ENCODE results near the gene PAIP2.

Gene PAIP2

GRCh38 chr5:139381837-139382761 is 40.4 kb downstream of the PAIP2 start:
- ChIA-PET CTCF (interaction anchor here (1.3 to 1.5 kb wide), 2 partner anchors 9 to 13 kb away, joined by 3 to 6 read pairs; no protein-coding TSS in a partner anchor), POLR2A (interaction anchor here (0.6 to 0.7 kb wide), 2 partner anchors 16 to 209 kb away, joined by 3 to 6 read pairs; no protein-coding TSS in a partner anchor)
- DNase-seq (ENCODE audit: extremely low spot score) = no peak
- no peak for TF ChIP-seq CTCF (IDR thresholded peaks at IDR 0.05; ENCODE audit: control extremely low read depth, extremely low read depth, low read depth, missing control alignments)

GRCh38 chr5:139382807-139383206 is 41.2 kb downstream of the PAIP2 start:
- no peak for DNase-seq (ENCODE audit: extremely low spot score)
- no peak for TF ChIP-seq CTCF (IDR thresholded peaks at IDR 0.05; ENCODE audit: control extremely low read depth, extremely low read depth, low read depth, missing control alignments)
- ChIA-PET CTCF (interaction anchor here (1.5 kb wide), 1 partner anchor 13 kb away, joined by 3 read pairs; no protein-coding TSS in a partner anchor), POLR2A (interaction anchor here (0.6 kb wide), 1 partner anchor 16 kb away, joined by 3 read pairs; no protein-coding TSS in a partner anchor)

GRCh38 chr5:139383275-139383992 is 41.8 kb downstream of the PAIP2 start, which contains the start of gene SLC23A1:
SLC23A1 (minus strand) TSS chr5:139383297; CDS start chr5:139383253, 44 bp downstream.
- ChIA-PET POLR2A (no interaction called here), CTCF (interaction anchor here (1.1 to 1.5 kb wide), 2 partner anchors 14 to 39 kb away, joined by 3 read pairs; no protein-coding TSS in a partner anchor)
- no peak for TF ChIP-seq CTCF (IDR thresholded peaks at IDR 0.05; ENCODE audit: control extremely low read depth, extremely low read depth, low read depth, missing control alignments)
- peak; percentile 10 for DNase-seq (ENCODE audit: extremely low spot score)

GRCh38 chr5:139383993-139384590 is 42.4 kb downstream of the PAIP2 start:
- ChIA-PET POLR2A (interaction anchor here (1.0 kb wide), 1 partner anchor 14 kb away, joined by 3 read pairs; no protein-coding TSS in a partner anchor), CTCF (interaction anchor here (1.1 to 1.2 kb wide), 2 partner anchors 19 to 39 kb away, joined by 3 read pairs; no protein-coding TSS in a partner anchor)
- TF ChIP-seq CTCF (IDR thresholded peaks at IDR 0.05; ENCODE audit: control extremely low read depth, extremely low read depth, low read depth, missing control alignments) = no peak
- DNase-seq (ENCODE audit: extremely low spot score) = no peak

GRCh38 chr5:139384591-139385051 is 43.0 kb downstream of the PAIP2 start:
- ChIA-PET CTCF (interaction anchor here (1.1 to 1.2 kb wide), 2 partner anchors 19 to 38 kb away, joined by 3 read pairs; no protein-coding TSS in a partner anchor), POLR2A (interaction anchor here (1.0 kb wide), 1 partner anchor 15 kb away, joined by 3 read pairs; no protein-coding TSS in a partner anchor)
- DNase-seq (ENCODE audit: extremely low spot score) = no peak
- TF ChIP-seq CTCF (IDR thresholded peaks at IDR 0.05; ENCODE audit: control extremely low read depth, extremely low read depth, low read depth, missing control alignments) = no peak

Data from GM10248 (cell line).